ENCODE data around the gene ST6GALNAC3.
"Not testable (repeated sequence)": the region's sequence is repeated elsewhere in the genome, so short reads cannot be mapped to it uniquely, and the experiment has no call there.

GRCh38 chr1:76341816-76342215 lies 267.3 kb downstream of the ST6GALNAC3 start:
- not testable (repeated sequence) for TF ChIP-seq CTCF (IDR thresholded peaks at IDR 0.05; ENCODE audit: poor library complexity); EZH2 (IDR thresholded peaks at IDR 0.05; ENCODE audit: borderline replicate concordance); EZH2phosphoT487 (IDR thresholded peaks at IDR 0.05; ENCODE audit: low read depth, severe bottlenecking, unreplicated experiment)

Measured in hepatocyte (in vitro differentiated cells).